Endothelial cell of umbilical vein (primary cell): ENCODE data around the gene ACTMAP. TPM values are rescaled to one million over a fixed set of nuclear protein-coding genes. Genes with fewer than 3 reads are reported as not detected.

Source experiments
- BruUV-seq: library from RNA; stranded (reverse); fragments of 400-500 nt; replicated peaks from 2 replicates; lab custom pipeline; 2021; lab: Mats Ljungman, UMichigan
- CTCF ChIA-PET: fragments of 300-600, 350-600 bp; sonication (Branson Sonifier 250); formaldehyde crosslinking; loops from one replicate; lab custom pipeline; 2021; ENCODE audit warnings: antibody characterized with exemption, inconsistent platforms; lab: Charles Lee
- POLR2A ChIA-PET: fragments of 300-600, 350-600 bp; sonication (Branson Sonifier 250); formaldehyde crosslinking; loops from one replicate; lab custom pipeline; 2021; ENCODE audit warnings: antibody characterized with exemption, inconsistent platforms; lab: Charles Lee
- DNase-seq: peaks from one replicate; pipeline ENCODE4 v3.0.0-alpha.2; 2011; ENCODE audit warnings: low read depth, low spot score
- FAIRE-seq: peaks from 2 replicates; lab custom pipeline; 2011; peaks lifted over from hg19 to GRCh38; lab: Jason Lieb, UNC
- H2AFZ ChIP-seq: 2 replicates; pipeline ENCODE4 v1.6.0; 2012; ENCODE audit warnings: low read depth, low read length, control low read depth, inconsistent platforms
- H3K27ac ChIP-seq: 2 replicates; pipeline ENCODE4 v1.5.1; 2011; ENCODE audit warnings: low read depth, mild to moderate bottlenecking, control low read depth, low read length, moderate library complexity; ENCODE audit not compliant: insufficient read depth
- H3K27me3 ChIP-seq, 2 experiments: 2 replicates each; pipeline versions ENCODE4 v1.6.0 to v1.6.1; 2011; ENCODE audit warnings: low read length in 2 of 2, mixed read lengths in 1 of 2; ENCODE audit not compliant: control insufficient read depth in 2 of 2, insufficient read depth in 2 of 2
- H3K36me3 ChIP-seq, 2 experiments: 2 replicates in 1 of 2; 3 replicates in 1 of 2; pipeline ENCODE4 v1.5.1; 2011; ENCODE audit warnings: low read length in 2 of 2, mild to moderate bottlenecking in 1 of 2, moderate library complexity in 1 of 2; ENCODE audit not compliant: control insufficient read depth in 2 of 2, insufficient read depth in 2 of 2; ENCODE audit errors: extremely low read depth in 1 of 2
- H3K4me1 ChIP-seq: 3 replicates; pipeline ENCODE4 v1.5.1; 2011; ENCODE audit warnings: mild to moderate bottlenecking, low read length; ENCODE audit not compliant: control insufficient read depth, insufficient read depth; ENCODE audit errors: extremely low read depth
- H3K4me2 ChIP-seq: 2 replicates; pipeline ENCODE4 v1.6.1; 2011; ENCODE audit warnings: low read length, control low read depth, mixed read lengths; ENCODE audit not compliant: insufficient read depth
- H3K4me3 ChIP-seq, 3 experiments: fragments of 200-600 bp in 1 of 3; sonication (generic), shearing (Covaris generic) in 1 of 3; replicated peaks in 1 of 3; 2 replicates each; pipeline ENCODE4 v1.5.1; 2011 to 2016; ENCODE audit warnings: control low read depth in 3 of 3, low read length in 3 of 3, mild to moderate bottlenecking in 2 of 3, inconsistent platforms in 1 of 3, low read depth in 1 of 3, moderate library complexity in 1 of 3; ENCODE audit not compliant: insufficient read depth in 1 of 3
- H3K79me2 ChIP-seq: 2 replicates; pipeline ENCODE4 v1.6.0; 2012; ENCODE audit warnings: low read length, inconsistent platforms; ENCODE audit not compliant: control insufficient read depth, insufficient read depth
- H3K9ac ChIP-seq: replicated peaks from 2 replicates; pipeline ENCODE3; 2011; ENCODE audit warnings: low read length, control low read depth; ENCODE audit not compliant: insufficient read depth; ENCODE audit errors: extremely low read depth
- H3K9me1 ChIP-seq: replicated peaks from 3 replicates; pipeline ENCODE4 v1.6.0; 2011; ENCODE audit warnings: mild to moderate bottlenecking, low read length; ENCODE audit not compliant: control insufficient read depth, insufficient read depth; ENCODE audit errors: extremely low read depth
- H3K9me3 ChIP-seq: replicated peaks from 2 replicates; pipeline ENCODE4 v1.5.1; 2012; ENCODE audit warnings: low read length, inconsistent platforms; ENCODE audit not compliant: control insufficient read depth, insufficient read depth
- H4K20me1 ChIP-seq: replicated peaks from 2 replicates; pipeline ENCODE3; 2011; ENCODE audit warnings: mild to moderate bottlenecking, low read length; ENCODE audit not compliant: control insufficient read depth, insufficient read depth; ENCODE audit errors: extremely low read depth
- EZH2 ChIP-seq: IDR thresholded peaks from 2 replicates; pipeline ENCODE4 v1.6.1; 2012; ENCODE audit warnings: borderline replicate concordance, low read depth, mild to moderate bottlenecking, moderate library complexity, low read length, inconsistent platforms; ENCODE audit not compliant: severe bottlenecking
- FOS ChIP-seq: IDR thresholded peaks from 2 replicates; pipeline ENCODE4 v1.6.1; 2011; ENCODE audit warnings: mild to moderate bottlenecking, low read length, moderate library complexity, borderline replicate concordance; ENCODE audit not compliant: insufficient read depth
- GATA2 ChIP-seq: IDR thresholded peaks from 2 replicates; pipeline ENCODE4 v1.7.0; 2011; ENCODE audit warnings: low read depth, mild to moderate bottlenecking, moderate library complexity, mixed read lengths, low read length; ENCODE audit not compliant: insufficient read length, insufficient read depth
- JUN ChIP-seq: IDR thresholded peaks from 2 replicates; pipeline ENCODE4 v1.6.1; 2011; ENCODE audit warnings: borderline replicate concordance, low read depth; ENCODE audit not compliant: insufficient read length, insufficient read depth
- MAX ChIP-seq: IDR thresholded peaks from 2 replicates; pipeline ENCODE4 v1.6.1; 2011; ENCODE audit not compliant: insufficient read depth, insufficient read length
- MYC ChIP-seq: IDR thresholded peaks from one replicate; pipeline ENCODE4 v1.6.1; 2011; ENCODE audit warnings: mild to moderate bottlenecking, low read depth, low read length
- POLR2A ChIP-seq: IDR thresholded peaks from 2 replicates; pipeline ENCODE4 v1.6.1; 2012; ENCODE audit warnings: low read depth, mild to moderate bottlenecking, control low read depth, low read length
- POLR2AphosphoS5 ChIP-seq: IDR thresholded peaks from 2 replicates; pipeline ENCODE4 v1.6.1; 2012; ENCODE audit warnings: low read depth, mild to moderate bottlenecking, control low read depth, low read length, moderate library complexity; ENCODE audit not compliant: insufficient read depth
- dilution Hi-C: fragments of 300-500 bp; cut with MboI; formaldehyde crosslinking; loops from one replicate; pipeline ENCODE4 v1.15.0; 2019; ENCODE audit warnings: low sequenced_read_pairs; ENCODE audit not compliant: extremely low pct_ligation_motif_present
- intact Hi-C: fragments of 100-400 bp; cut with micrococcal nuclease; formaldehyde crosslinking; loops from one replicate; pipeline ENCODE4 v1.10.0; 2022
- polyA plus RNA-seq, 4 experiments: library from polyadenylated mRNA; depleted of rRNA in 3 of 4; stranded (reverse) in 3 of 4; unstranded in 1 of 4; fragments of >200 nt; gene quantifications; 2 replicates each; pipeline versions ENCODE4 v1.2.1 to v1.2.3, GENCODE V29; 2011 to 2012; ENCODE audit warnings: missing spikeins in 1 of 4
- total RNA-seq: library from RNA; stranded (reverse); gene quantifications from 2 replicates; pipeline ENCODE4 v1.2.3, GENCODE V29; 2021
- TF ChIP-seq, protein P1 (sequence below), 2 donors: IDR thresholded peaks; 1 replicate in 1 of 2; 2 replicates in 1 of 2; pipeline ENCODE4 v1.5.1; 2011; ENCODE audit warnings: low read length in 2 of 2, mild to moderate bottlenecking in 2 of 2, moderate library complexity in 2 of 2, control low read depth in 1 of 2, inconsistent platforms in 1 of 2, low read depth in 1 of 2; ENCODE audit not compliant: insufficient read depth in 1 of 2; ENCODE audit errors: extremely low read depth in 1 of 2

The ACTMAP gene
- total and polyA plus RNA-seq, 2 donors (not counting 3 experiments of a cell fraction or from before 2014, with no cell fraction given): 5.2 to 9.1 TPM

DNA sequence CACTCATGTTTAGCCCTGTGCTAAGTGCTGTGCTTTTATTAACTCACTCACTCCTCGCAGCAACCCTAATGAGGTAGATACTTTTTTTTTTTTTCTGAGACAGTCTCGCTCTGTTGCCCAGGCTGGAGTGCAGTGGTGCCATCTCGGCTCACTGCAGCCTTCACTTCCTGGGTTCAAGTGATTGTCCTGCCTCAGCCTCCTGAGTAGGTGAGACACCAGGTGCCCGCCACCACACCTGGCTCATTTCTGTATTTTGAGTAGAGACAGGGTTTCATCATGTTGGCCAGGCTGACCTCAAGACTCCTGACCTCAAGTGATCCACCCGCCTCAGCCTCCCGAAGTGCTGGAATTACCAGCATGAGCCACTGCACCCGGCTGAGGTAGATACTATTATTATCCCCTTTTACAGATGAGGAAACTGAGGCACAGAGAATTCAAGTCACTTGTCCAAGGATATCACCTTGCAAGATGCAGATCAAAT lies 30.8 kb downstream of the ACTMAP start:
- Histone ChIP-seq H3K4me3 (peak overlapping the region in 2 of 3 experiments; percentile 13 to 78), H2AFZ (no peak overlapping the region), H3K9me3 (no peaks in the 10 kb centered on the region), H3K79me2 (peaks cover 49% of the 10 kb centered on the region), H3K4me1 (peaks cover 60% of the 10 kb centered on the region), H4K20me1 (no peaks in the 10 kb centered on the region), H3K36me3 (peaks cover 0 to 4% of the 10 kb centered on the region in 2 experiments), H3K9ac (peak overlapping the region; percentile 39), H3K4me2 (peak overlapping the region; percentile 82), H3K9me1 (no peaks in the 10 kb centered on the region), H3K27me3 (no peaks in the 10 kb centered on the region), H3K27ac (peak overlapping the region; percentile 94)
- TF ChIP-seq GATA2 (no peak), MYC (no peak), MAX (no peak), EZH2 (no peak), POLR2A (no peak), JUN (no peak), FOS (no peak), POLR2AphosphoS5 (no peak)
- TF ChIP-seq, protein P1, sequence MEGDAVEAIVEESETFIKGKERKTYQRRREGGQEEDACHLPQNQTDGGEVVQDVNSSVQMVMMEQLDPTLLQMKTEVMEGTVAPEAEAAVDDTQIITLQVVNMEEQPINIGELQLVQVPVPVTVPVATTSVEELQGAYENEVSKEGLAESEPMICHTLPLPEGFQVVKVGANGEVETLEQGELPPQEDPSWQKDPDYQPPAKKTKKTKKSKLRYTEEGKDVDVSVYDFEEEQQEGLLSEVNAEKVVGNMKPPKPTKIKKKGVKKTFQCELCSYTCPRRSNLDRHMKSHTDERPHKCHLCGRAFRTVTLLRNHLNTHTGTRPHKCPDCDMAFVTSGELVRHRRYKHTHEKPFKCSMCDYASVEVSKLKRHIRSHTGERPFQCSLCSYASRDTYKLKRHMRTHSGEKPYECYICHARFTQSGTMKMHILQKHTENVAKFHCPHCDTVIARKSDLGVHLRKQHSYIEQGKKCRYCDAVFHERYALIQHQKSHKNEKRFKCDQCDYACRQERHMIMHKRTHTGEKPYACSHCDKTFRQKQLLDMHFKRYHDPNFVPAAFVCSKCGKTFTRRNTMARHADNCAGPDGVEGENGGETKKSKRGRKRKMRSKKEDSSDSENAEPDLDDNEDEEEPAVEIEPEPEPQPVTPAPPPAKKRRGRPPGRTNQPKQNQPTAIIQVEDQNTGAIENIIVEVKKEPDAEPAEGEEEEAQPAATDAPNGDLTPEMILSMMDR (IDR thresholded peaks at IDR 0.05; ENCODE audit: extremely low read depth in 1 of 2, insufficient read depth in 1 of 2, low read depth in 1 of 2, low read length in 2 of 2): no peak
- no peak for DNase-seq
- CTCF ChIA-PET: interaction anchor here (1.3 kb wide), 1 partner anchor 87 kb away, joined by 3 read pairs; no protein-coding TSS in a partner anchor
- TSS peak; percentile 5 for BruUV-seq
- FAIRE-seq: no peak
- POLR2A ChIA-PET: no interaction called here
- intact Hi-C loops: no loop called here
- dilution Hi-C loops: no loop called here
